Ascending aorta (tissue), 2 donors: ENCODE results near the gene ADARB1. TPM values are rescaled to one million over a fixed set of nuclear protein-coding genes. Genes with fewer than 3 reads are reported as not detected.

Experiments used
- DNase-seq, 2 donors: peaks; one replicate each; pipeline ENCODE4 v3.0.0-alpha.2; 2019; ENCODE audit warnings: low spot score in 2 of 2
- H3K27ac ChIP-seq, 2 donors: fragments of 200-600 bp; sonication (generic); one replicate each; pipeline ENCODE4 v1.5.1; 2016 to 2017; ENCODE audit warnings: mild to moderate bottlenecking in 1 of 2
- H3K27me3 ChIP-seq: fragments of 200-600 bp; sonication (generic); one replicate; pipeline ENCODE4 v1.5.1; 2017
- H3K36me3 ChIP-seq, 2 donors: fragments of 200-600 bp; sonication (generic); one replicate each; pipeline ENCODE4 v1.5.1; 2016
- H3K4me1 ChIP-seq, 2 donors: fragments of 200-600 bp; sonication (generic); one replicate each; pipeline ENCODE4 v1.5.1; 2016 to 2017; ENCODE audit warnings: mild to moderate bottlenecking in 1 of 2
- H3K4me3 ChIP-seq, 2 donors: fragments of 200-600 bp; sonication (generic); one replicate each; pipeline ENCODE4 v1.5.1; 2016 to 2017; ENCODE audit warnings: mild to moderate bottlenecking in 1 of 2
- H3K9me3 ChIP-seq, 2 donors: fragments of 200-600 bp; sonication (generic); one replicate each; pipeline ENCODE4 v1.5.1; 2016
- intact Hi-C: fragments of 100-400 bp; cut with DNase I; formaldehyde crosslinking; loops from one replicate; pipeline ENCODE4 v1.15.1; 2023
- total RNA-seq: library from RNA; depleted of rRNA; stranded (reverse); fragments of >200 nt; gene quantifications from one replicate; pipeline ENCODE4 v1.1.0, GENCODE V29; 2016
- TF ChIP-seq, protein P1 (sequence below), 3 experiments: fragments of 200-600 bp in 2 of 3; fragments of 450-650 bp in 1 of 3; sonication (generic) in 2 of 3; IDR thresholded peaks; one replicate each; pipeline ENCODE4 v1.5.1; 2016 to 2019; ENCODE audit warnings: antibody characterized with exemption in 3 of 3, mild to moderate bottlenecking in 1 of 3, moderate library complexity in 1 of 3

Gene ADARB1
- total RNA-seq, 1 donor from 2014 or later = 82.9 TPM

DNA sequence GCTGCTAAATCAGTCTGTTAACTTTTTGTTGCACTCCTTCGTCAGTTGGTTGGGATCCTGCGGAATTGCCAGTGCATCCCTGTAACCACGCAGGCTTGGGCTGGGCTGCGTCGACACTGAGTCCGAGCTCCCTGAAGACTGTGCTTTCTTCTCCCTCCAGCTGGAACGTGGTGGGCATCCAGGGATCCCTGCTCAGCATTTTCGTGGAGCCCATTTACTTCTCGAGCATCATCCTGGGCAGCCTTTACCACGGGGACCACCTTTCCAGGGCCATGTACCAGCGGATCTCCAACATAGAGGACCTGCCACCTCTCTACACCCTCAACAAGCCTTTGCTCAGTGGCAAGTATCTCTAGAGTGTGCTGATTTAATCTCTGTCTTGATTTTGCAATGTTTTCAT, 130.0 kb downstream of the ADARB1 start:
- TF ChIP-seq, protein P1, sequence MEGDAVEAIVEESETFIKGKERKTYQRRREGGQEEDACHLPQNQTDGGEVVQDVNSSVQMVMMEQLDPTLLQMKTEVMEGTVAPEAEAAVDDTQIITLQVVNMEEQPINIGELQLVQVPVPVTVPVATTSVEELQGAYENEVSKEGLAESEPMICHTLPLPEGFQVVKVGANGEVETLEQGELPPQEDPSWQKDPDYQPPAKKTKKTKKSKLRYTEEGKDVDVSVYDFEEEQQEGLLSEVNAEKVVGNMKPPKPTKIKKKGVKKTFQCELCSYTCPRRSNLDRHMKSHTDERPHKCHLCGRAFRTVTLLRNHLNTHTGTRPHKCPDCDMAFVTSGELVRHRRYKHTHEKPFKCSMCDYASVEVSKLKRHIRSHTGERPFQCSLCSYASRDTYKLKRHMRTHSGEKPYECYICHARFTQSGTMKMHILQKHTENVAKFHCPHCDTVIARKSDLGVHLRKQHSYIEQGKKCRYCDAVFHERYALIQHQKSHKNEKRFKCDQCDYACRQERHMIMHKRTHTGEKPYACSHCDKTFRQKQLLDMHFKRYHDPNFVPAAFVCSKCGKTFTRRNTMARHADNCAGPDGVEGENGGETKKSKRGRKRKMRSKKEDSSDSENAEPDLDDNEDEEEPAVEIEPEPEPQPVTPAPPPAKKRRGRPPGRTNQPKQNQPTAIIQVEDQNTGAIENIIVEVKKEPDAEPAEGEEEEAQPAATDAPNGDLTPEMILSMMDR (IDR thresholded peaks at IDR 0.05) = no peak

GRCh38 chr21:45207839-45208626, 133.7 kb downstream of the ADARB1 start:
- Histone ChIP-seq H3K4me3 (no peak overlapping the region), H3K36me3 (peaks cover 39 to 69% of the 10 kb centered on the region in 2 donors), H3K27me3 (no peaks in the 10 kb centered on the region), H3K4me1 (no peaks in the 10 kb centered on the region), H3K9me3 (no peaks in the 10 kb centered on the region), H3K27ac (no peak overlapping the region)
- intact Hi-C loops = no loop called here
- TF ChIP-seq, protein P1 (IDR thresholded peaks at IDR 0.05) = no peak
- no peak for DNase-seq

More for the DNA sequence above, 130.0 kb downstream of the ADARB1 start:
- Histone ChIP-seq H3K27me3 (no peaks in the 10 kb centered on the region), H3K27ac (no peak overlapping the region), H3K9me3 (no peaks in the 10 kb centered on the region), H3K36me3 (peaks cover 28 to 68% of the 10 kb centered on the region in 2 donors), H3K4me3 (no peak overlapping the region), H3K4me1 (no peaks in the 10 kb centered on the region)
- no peak for DNase-seq
- intact Hi-C loops = no loop called here

- no peak for DNase-seq
- H3K27me3 ChIP-seq = no peaks in the 10 kb centered on the region
- H3K27ac ChIP-seq = no peak overlapping the region
- H3K9me3 ChIP-seq = no peaks in the 10 kb centered on the region
- TF ChIP-seq, protein P1 (IDR thresholded peaks at IDR 0.05) = no peak
- peaks cover 39 to 68% of the 10 kb centered on the region in 2 donors for H3K36me3 ChIP-seq
- no peaks in the 10 kb centered on the region for H3K4me1 ChIP-seq
- H3K4me3 ChIP-seq = no peak overlapping the region
- intact Hi-C loops = no loop called here
Measured at GRCh38 chr21:45208627-45208951, 134.2 kb downstream of the ADARB1 start.

DNA sequence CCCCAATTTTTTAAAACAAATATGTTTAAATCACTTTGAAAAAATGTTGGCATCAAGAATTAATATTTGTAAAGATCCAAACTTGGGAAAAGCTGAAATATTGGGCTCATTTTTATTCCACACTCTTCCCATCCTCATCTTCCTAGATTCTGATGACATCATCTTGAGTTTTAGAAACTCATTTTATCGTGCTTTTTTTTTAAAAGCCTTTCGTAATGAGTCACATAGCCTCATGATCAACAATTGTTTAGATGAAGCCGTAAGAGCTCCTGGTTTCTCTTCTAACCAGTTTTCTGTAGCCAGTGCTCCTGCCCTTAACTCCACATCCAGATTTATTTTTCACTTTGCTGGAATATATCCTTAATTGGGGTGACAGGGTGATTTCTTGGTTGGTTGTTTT, 134.7 kb downstream of the ADARB1 start:
- intact Hi-C loops = no loop called here
- Histone ChIP-seq H3K9me3 (no peaks in the 10 kb centered on the region), H3K36me3 (peaks cover 36 to 68% of the 10 kb centered on the region in 2 donors), H3K4me3 (no peak overlapping the region), H3K4me1 (no peaks in the 10 kb centered on the region), H3K27me3 (no peaks in the 10 kb centered on the region), H3K27ac (peak overlapping the region in 1 of 2 donors; percentile 40)
- DNase-seq = no peak
- TF ChIP-seq, protein P1 (IDR thresholded peaks at IDR 0.05) = no peak

GRCh38 chr21:45209685-45210284, 135.4 kb downstream of the ADARB1 start:
- peak in 1 of 2 donors; percentile 64 for DNase-seq
- Histone ChIP-seq H3K9me3 (no peaks in the 10 kb centered on the region), H3K27ac (peak overlapping the region in 1 of 2 donors; percentile 40), H3K36me3 (peaks cover 29 to 62% of the 10 kb centered on the region in 2 donors), H3K4me1 (no peaks in the 10 kb centered on the region), H3K27me3 (no peaks in the 10 kb centered on the region), H3K4me3 (no peak overlapping the region)
- intact Hi-C loops = no loop called here
- TF ChIP-seq, protein P1 (IDR thresholded peaks at IDR 0.05) = no peak
